ENCODE measurements around the gene SULT4A1. TPM values are rescaled to one million over a fixed set of nuclear protein-coding genes. Genes with fewer than 3 reads are reported as not detected.

The SULT4A1 gene
- total and polyA plus RNA-seq, 2 of the 8 experiments (the other 6 are each of a cell fraction or from before 2014, with no cell fraction given) = 9.1 to 11.8 TPM

DNA sequence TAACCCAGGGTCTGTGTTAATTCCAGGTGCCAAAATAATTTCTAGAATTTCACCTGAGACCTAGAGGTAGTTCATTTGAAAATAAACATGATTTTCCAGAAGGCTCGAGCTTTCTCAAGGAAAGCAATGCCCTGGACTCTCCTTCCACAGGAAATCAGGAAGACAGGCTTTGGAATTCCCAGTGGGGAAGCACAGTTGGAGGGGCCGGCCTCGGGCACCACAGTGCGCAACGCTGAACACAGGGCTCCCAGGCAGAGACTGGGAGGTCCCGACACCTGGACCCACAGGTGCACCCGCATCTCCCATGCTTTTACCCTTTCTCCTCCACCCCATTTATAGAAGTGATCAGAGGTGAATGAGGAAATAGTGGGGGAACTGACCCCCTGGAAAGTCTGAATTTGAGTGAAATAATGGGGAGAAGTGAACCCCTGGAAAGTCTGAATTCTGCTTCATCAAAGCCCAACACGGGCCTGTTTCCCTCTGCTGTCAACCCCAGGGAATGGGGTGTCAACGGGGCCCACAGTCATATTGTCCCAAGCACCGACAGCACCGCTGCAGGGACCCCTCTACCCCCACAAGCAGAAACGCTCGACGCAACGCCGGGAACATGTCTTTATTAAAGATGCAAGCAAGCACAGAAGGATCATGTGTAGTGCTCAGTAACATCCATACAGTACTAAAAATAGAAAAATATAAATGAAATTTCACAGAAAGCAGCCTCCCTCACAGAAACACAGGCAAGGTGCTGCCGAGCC is 38.2 kb downstream of the SULT4A1 start (continued):
- TF ChIP-seq CHD7 (IDR thresholded peaks at IDR 0.05; ENCODE audit: insufficient replicate concordance, low read length) = no peak
- TF ChIP-seq RNF2 (IDR thresholded peaks at IDR 0.05; ENCODE audit: borderline replicate concordance, low read depth, low read length, missing control alignments, poor library complexity, severe bottlenecking) = no peak
- TF ChIP-seq HDAC6 (IDR thresholded peaks at IDR 0.05; ENCODE audit: low read depth, low read length) = no peak
